Measurements from ENCODE around the gene RGS3.

GRCh38 chr9:113590991-113591898 is 127.7 kb downstream of the RGS3 start:
- TF ChIP-seq POLR2A (IDR thresholded peaks at IDR 0.05) (no peak), CTCF (IDR thresholded peaks at IDR 0.05) (peak; percentile 71 to 95 (median 89))
